Measurements from ENCODE around the gene LPCAT1.
A peak's percentile ranks its signal among the peaks of the same experiment; 100 is the strongest.

Gene LPCAT1

GRCh38 chr5:1545126-1545804 is 21.5 kb upstream of the LPCAT1 start:
- no peak for DNase-seq
- H3K36me3 ChIP-seq, result no peaks in the 10 kb centered on the region
- H3K9me3 ChIP-seq, result no peaks in the 10 kb centered on the region
- peaks cover 0 to 31% (median 9%) of the 10 kb centered on the region in 4 donors for H3K4me1 ChIP-seq
- no peak for TF ChIP-seq CTCF (IDR thresholded peaks at IDR 0.05)
- no peaks in the 10 kb centered on the region for H3K27me3 ChIP-seq
- intact Hi-C loops (cut with DNase I; ENCODE audit: low total_unique reads), result no loop called here
- H3K27ac ChIP-seq, result no peak overlapping the region
- no peak overlapping the region for H3K4me3 ChIP-seq

- no peak overlapping the region for H3K4me3 ChIP-seq
- H3K36me3 ChIP-seq, result no peaks in the 10 kb centered on the region
- no peak for TF ChIP-seq CTCF (IDR thresholded peaks at IDR 0.05)
- H3K4me1 ChIP-seq, result peaks cover 0 to 31% (median 9%) of the 10 kb centered on the region in 4 donors
- H3K27me3 ChIP-seq, result no peaks in the 10 kb centered on the region
- intact Hi-C loops (cut with DNase I; ENCODE audit: low total_unique reads), result no loop called here
- H3K9me3 ChIP-seq, result no peaks in the 10 kb centered on the region
- DNase-seq, result peak in 1 of 2 donors; percentile 55
- H3K27ac ChIP-seq, result no peak overlapping the region
These were observed 20.7 kb upstream of the LPCAT1 start for GRCh38 chr5:1544294-1544961.

- intact Hi-C loops (cut with DNase I; ENCODE audit: low total_unique reads), result no loop called here
- Histone ChIP-seq H3K36me3 (no peaks in the 10 kb centered on the region), H3K9me3 (no peaks in the 10 kb centered on the region), H3K27ac (no peak overlapping the region), H3K4me1 (peaks cover 0 to 31% (median 8%) of the 10 kb centered on the region in 4 donors), H3K4me3 (no peak overlapping the region), H3K27me3 (no peaks in the 10 kb centered on the region)
- peak in 1 of 2 donors; percentile 47 for DNase-seq
- TF ChIP-seq CTCF (IDR thresholded peaks at IDR 0.05), result no peak
These were observed 19.9 kb upstream of the LPCAT1 start for GRCh38 chr5:1543398-1544293.

GRCh38 chr5:1542781-1543180 is 19.0 kb upstream of the LPCAT1 start:
- peak overlapping the region; percentile 10 to 58 for H3K27ac ChIP-seq
- H3K4me1 ChIP-seq, result peaks cover 0 to 25% (median 7%) of the 10 kb centered on the region in 4 donors
- no peaks in the 10 kb centered on the region for H3K9me3 ChIP-seq
- intact Hi-C loops (cut with DNase I; ENCODE audit: low total_unique reads), result no loop called here
- no peak overlapping the region for H3K4me3 ChIP-seq
- H3K36me3 ChIP-seq, result no peaks in the 10 kb centered on the region
- no peaks in the 10 kb centered on the region for H3K27me3 ChIP-seq
- TF ChIP-seq CTCF (IDR thresholded peaks at IDR 0.05), result no peak
- DNase-seq, result peak; percentile 76

- peak overlapping the region; percentile 10 to 58 for H3K27ac ChIP-seq
These were observed 18.1 kb upstream of the LPCAT1 start for GRCh38 chr5:1541702-1542400.

More at GRCh38 chr5:1541702-1542400, 18.1 kb upstream of the LPCAT1 start:
- Histone ChIP-seq H3K27me3 (no peaks in the 10 kb centered on the region), H3K4me3 (no peak overlapping the region), H3K36me3 (no peaks in the 10 kb centered on the region), H3K9me3 (no peaks in the 10 kb centered on the region), H3K4me1 (peaks cover 0 to 25% (median 7%) of the 10 kb centered on the region in 4 donors)
- no peak for DNase-seq
- intact Hi-C loops (cut with DNase I; ENCODE audit: low total_unique reads), result no loop called here
- no peak for TF ChIP-seq CTCF (IDR thresholded peaks at IDR 0.05)

Measured in tibial artery (tissue), 4 donors.